ENCODE results near the gene FOXK1. TPM values are rescaled to one million over a fixed set of nuclear protein-coding genes. Genes with fewer than 3 reads are reported as not detected.

Gene FOXK1
- total RNA-seq (21.8 and 26.9 TPM in 2 replicates), polyA plus RNA-seq (5.2 and 8.2 TPM in 2 replicates), polyA minus RNA-seq (ENCODE audit: low replicate concordance) (30.8 and 36.6 TPM in 2 replicates)
- 10.8 and 12.4 TPM in 2 replicates for polyA plus RNA-seq (2012)

DNA sequence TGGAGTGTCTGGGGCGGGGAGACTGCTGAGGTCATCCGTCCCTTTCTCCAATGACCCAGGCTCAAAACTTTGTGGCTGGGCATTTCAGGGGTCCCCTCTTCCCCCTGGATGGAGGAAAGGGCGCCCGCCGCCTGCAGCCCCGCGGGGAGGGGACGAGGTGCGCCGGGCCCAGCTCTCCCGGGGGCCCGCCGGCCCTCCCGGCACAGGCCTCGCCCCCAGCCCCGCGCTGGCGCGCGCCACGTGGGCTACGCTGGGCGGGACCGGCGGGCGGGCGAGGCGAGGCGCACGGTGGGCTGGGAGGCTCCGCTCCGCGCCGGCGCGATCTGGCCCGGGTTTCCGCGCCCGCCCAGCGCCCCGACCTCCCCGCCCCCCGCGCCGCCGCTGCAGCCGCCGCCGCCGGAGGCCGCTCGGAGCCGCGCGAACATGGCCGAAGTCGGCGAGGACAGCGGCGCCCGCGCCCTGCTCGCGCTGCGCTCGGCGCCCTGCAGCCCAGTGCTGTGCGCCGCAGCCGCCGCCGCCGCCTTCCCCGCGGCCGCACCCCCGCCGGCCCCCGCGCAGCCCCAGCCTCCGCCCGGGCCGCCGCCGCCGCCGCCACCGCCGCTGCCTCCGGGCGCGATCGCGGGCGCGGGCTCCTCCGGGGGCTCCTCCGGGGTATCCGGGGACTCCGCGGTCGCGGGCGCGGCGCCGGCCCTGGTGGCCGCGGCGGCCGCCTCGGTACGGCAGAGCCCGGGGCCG is at the start of gene FOXK1:
FOXK1 (plus strand) TSS at position 410 of the 735 bp plus-strand sequence; CDS start at position 424, 14 bp downstream.
- peak; percentile 65 to 67 for DNase-seq (ENCODE audit: low read depth in 2 of 2)
- Histone ChIP-seq H4K20me1 (ENCODE audit: control insufficient read depth, extremely low read depth, insufficient read depth, low read length) (no peaks in the 10 kb centered on the region), H2AFZ (ENCODE audit: low read length) (peak within 1 kb of the TSS; percentile 18), H3K27ac (ENCODE audit: insufficient read depth, low read length) (peak within 1 kb of the TSS; percentile 93), H3K9me3 (ENCODE audit: control insufficient read depth, insufficient read depth, low read depth, low read length) (no peaks in the 10 kb centered on the region), H3K4me1 (ENCODE audit: control insufficient read depth, extremely low read depth, insufficient read depth, low read length) (peaks cover 5% of the 10 kb centered on the region), H3K79me2 (ENCODE audit: control insufficient read depth, insufficient read depth, low read length) (peaks cover 41% of the 10 kb centered on the region), H3K4me3 (replicated peaks in 1 of 4; ENCODE audit: control extremely low read depth in 1 of 4, insufficient read depth in 1 of 4, low read depth in 3 of 4, low read length in 4 of 4) (peak within 1 kb of the TSS; percentile 80 to 90 (median 86)), H3K4me2 (ENCODE audit: extremely low read depth, insufficient read depth, low read length) (peak within 1 kb of the TSS; percentile 79), H3K9ac (ENCODE audit: insufficient read depth, low read length) (peak within 1 kb of the TSS; percentile 70), H3K36me3 (ENCODE audit: control insufficient read depth, insufficient read depth, low read length) (no peaks in the 10 kb centered on the region), H3K27me3 (ENCODE audit: control insufficient read depth, insufficient read depth, low read length) (no peaks in the 10 kb centered on the region)
- TF ChIP-seq, protein P1, sequence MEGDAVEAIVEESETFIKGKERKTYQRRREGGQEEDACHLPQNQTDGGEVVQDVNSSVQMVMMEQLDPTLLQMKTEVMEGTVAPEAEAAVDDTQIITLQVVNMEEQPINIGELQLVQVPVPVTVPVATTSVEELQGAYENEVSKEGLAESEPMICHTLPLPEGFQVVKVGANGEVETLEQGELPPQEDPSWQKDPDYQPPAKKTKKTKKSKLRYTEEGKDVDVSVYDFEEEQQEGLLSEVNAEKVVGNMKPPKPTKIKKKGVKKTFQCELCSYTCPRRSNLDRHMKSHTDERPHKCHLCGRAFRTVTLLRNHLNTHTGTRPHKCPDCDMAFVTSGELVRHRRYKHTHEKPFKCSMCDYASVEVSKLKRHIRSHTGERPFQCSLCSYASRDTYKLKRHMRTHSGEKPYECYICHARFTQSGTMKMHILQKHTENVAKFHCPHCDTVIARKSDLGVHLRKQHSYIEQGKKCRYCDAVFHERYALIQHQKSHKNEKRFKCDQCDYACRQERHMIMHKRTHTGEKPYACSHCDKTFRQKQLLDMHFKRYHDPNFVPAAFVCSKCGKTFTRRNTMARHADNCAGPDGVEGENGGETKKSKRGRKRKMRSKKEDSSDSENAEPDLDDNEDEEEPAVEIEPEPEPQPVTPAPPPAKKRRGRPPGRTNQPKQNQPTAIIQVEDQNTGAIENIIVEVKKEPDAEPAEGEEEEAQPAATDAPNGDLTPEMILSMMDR (conservative IDR thresholded peaks at IDR 0.05 in 1 of 2, IDR thresholded peaks at IDR 0.05 in 1 of 2; ENCODE audit: low read depth in 1 of 2, low read length in 2 of 2): no peak
- no peak for TF ChIP-seq EZH2 (IDR thresholded peaks at IDR 0.05; ENCODE audit: low read length, missing control alignments)

DNA sequence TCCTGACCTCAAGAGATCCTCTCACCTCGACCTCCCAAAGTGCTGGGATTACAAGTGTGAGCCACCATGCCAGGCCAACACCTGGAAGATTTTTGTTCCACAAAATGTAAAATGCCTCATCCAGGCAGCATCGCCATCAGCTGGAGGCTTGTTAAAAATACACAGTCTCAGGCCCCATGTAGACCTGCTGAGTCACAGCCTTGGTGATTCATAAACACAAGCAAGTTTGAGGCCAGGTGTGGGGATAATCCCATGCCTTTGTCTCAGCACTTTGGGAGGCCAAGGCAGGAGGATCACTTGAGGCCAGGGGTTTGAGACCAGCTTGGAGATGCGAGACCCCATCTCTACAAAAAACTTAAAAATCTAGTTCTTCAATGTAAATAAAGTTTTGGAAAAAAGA is 49.1 kb upstream of the FOXK1 start:
- H3K9me3 ChIP-seq (ENCODE audit: control insufficient read depth, insufficient read depth, low read depth, low read length): no peaks in the 10 kb centered on the region
- no peaks in the 10 kb centered on the region for H3K36me3 ChIP-seq (ENCODE audit: control insufficient read depth, insufficient read depth, low read length)
- no peak overlapping the region for H3K27ac ChIP-seq (ENCODE audit: insufficient read depth, low read length)
- no peak overlapping the region for H3K9ac ChIP-seq (ENCODE audit: insufficient read depth, low read length)
- DNase-seq (ENCODE audit: low read depth in 2 of 2): peak; percentile 48 to 56
- no peak overlapping the region for H2AFZ ChIP-seq (ENCODE audit: low read length)
- TF ChIP-seq, protein P1 (conservative IDR thresholded peaks at IDR 0.05 in 1 of 2, IDR thresholded peaks at IDR 0.05 in 1 of 2; ENCODE audit: low read depth in 1 of 2, low read length in 2 of 2): no peak
- TF ChIP-seq EZH2 (IDR thresholded peaks at IDR 0.05; ENCODE audit: low read length, missing control alignments): no peak
- no peak overlapping the region for H3K4me3 ChIP-seq (replicated peaks in 1 of 4; ENCODE audit: control extremely low read depth in 1 of 4, insufficient read depth in 1 of 4, low read depth in 3 of 4, low read length in 4 of 4)
- no peaks in the 10 kb centered on the region for H4K20me1 ChIP-seq (ENCODE audit: control insufficient read depth, extremely low read depth, insufficient read depth, low read length)
- peaks cover 11% of the 10 kb centered on the region for H3K4me1 ChIP-seq (ENCODE audit: control insufficient read depth, extremely low read depth, insufficient read depth, low read length)
- no peaks in the 10 kb centered on the region for H3K79me2 ChIP-seq (ENCODE audit: control insufficient read depth, insufficient read depth, low read length)
- H3K4me2 ChIP-seq (ENCODE audit: extremely low read depth, insufficient read depth, low read length): no peak overlapping the region
- H3K27me3 ChIP-seq (ENCODE audit: control insufficient read depth, insufficient read depth, low read length): no peaks in the 10 kb centered on the region

DNA sequence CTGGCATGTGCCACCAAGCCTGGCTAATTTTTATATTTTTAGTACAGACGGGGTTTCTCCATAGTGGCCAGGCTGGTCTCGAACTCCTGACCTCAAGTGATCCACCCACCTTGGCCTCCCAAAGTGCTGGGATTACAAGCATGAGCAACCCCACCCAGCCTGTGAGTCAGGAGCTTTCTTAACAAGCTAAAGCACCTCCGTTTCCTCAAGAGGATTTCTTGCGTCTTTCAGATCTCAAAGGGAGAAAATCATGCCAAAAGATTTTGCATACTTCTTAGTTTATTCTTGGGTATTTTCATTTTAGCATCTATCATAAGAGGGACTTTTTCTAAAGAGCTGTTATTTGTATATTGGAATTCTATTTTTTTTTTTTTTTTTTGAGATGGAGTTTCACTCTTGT is 47.9 kb upstream of the FOXK1 start:
- H3K9ac ChIP-seq (ENCODE audit: insufficient read depth, low read length): no peak overlapping the region
- H3K36me3 ChIP-seq (ENCODE audit: control insufficient read depth, insufficient read depth, low read length): no peaks in the 10 kb centered on the region
- H3K27ac ChIP-seq (ENCODE audit: insufficient read depth, low read length): no peak overlapping the region
- no peak for TF ChIP-seq EZH2 (IDR thresholded peaks at IDR 0.05; ENCODE audit: low read length, missing control alignments)
- TF ChIP-seq, protein P1 (conservative IDR thresholded peaks at IDR 0.05 in 1 of 2, IDR thresholded peaks at IDR 0.05 in 1 of 2; ENCODE audit: low read depth in 1 of 2, low read length in 2 of 2): no peak
- no peaks in the 10 kb centered on the region for H3K79me2 ChIP-seq (ENCODE audit: control insufficient read depth, insufficient read depth, low read length)
- DNase-seq (ENCODE audit: low read depth in 2 of 2): peak; percentile 26 to 38
- no peaks in the 10 kb centered on the region for H3K27me3 ChIP-seq (ENCODE audit: control insufficient read depth, insufficient read depth, low read length)
- H3K4me2 ChIP-seq (ENCODE audit: extremely low read depth, insufficient read depth, low read length): no peak overlapping the region
- no peaks in the 10 kb centered on the region for H3K9me3 ChIP-seq (ENCODE audit: control insufficient read depth, insufficient read depth, low read depth, low read length)
- no peaks in the 10 kb centered on the region for H4K20me1 ChIP-seq (ENCODE audit: control insufficient read depth, extremely low read depth, insufficient read depth, low read length)
- no peak overlapping the region for H2AFZ ChIP-seq (ENCODE audit: low read length)
- H3K4me1 ChIP-seq (ENCODE audit: control insufficient read depth, extremely low read depth, insufficient read depth, low read length): peaks cover 11% of the 10 kb centered on the region
- no peak overlapping the region for H3K4me3 ChIP-seq (replicated peaks in 1 of 4; ENCODE audit: control extremely low read depth in 1 of 4, insufficient read depth in 1 of 4, low read depth in 3 of 4, low read length in 4 of 4)

All from fibroblast of lung (primary cell).